T-helper 1 cell treated with Interleukin-12 subunit alpha and Interleukin-12 subunit beta and Interleukin-4 antibody, amounts not matched to agents 30 μg/mL and 1 μg/mL, for 36 hours (primary cell): ENCODE results near the gene KDM8.
"Not testable (repeated sequence)": the region's sequence is repeated elsewhere in the genome, so short reads cannot be mapped to it uniquely, and the experiment has no call there.

Source experiments
- H3K27ac Mint-ChIP-seq: one replicate; pipeline ENCODE4 v1.8.0; 2021; ENCODE audit warnings: mild to moderate bottlenecking, mixed read lengths
- H3K27me3 Mint-ChIP-seq: one replicate; pipeline ENCODE4 v1.8.0; 2021; ENCODE audit warnings: low read depth, mixed read lengths
- H3K36me3 Mint-ChIP-seq: one replicate; pipeline ENCODE4 v1.8.0; 2021; ENCODE audit warnings: low read depth, mixed read lengths
- H3K4me1 Mint-ChIP-seq: one replicate; pipeline ENCODE4 v1.8.0; 2021; ENCODE audit warnings: low read depth, mixed read lengths
- H3K4me3 Mint-ChIP-seq: one replicate; pipeline ENCODE4 v1.8.0; 2021; ENCODE audit warnings: mild to moderate bottlenecking, moderate library complexity, mixed read lengths
- H3K9me3 Mint-ChIP-seq: one replicate; pipeline ENCODE4 v1.8.0; 2021; ENCODE audit warnings: mixed read lengths

KDM8 gene

GRCh38 chr16:27199736-27200135 lies 3.6 kb upstream of the KDM8 start:
- peaks cover 20% of the 10 kb centered on the region for H3K9me3 Mint-ChIP-seq
- H3K4me1 Mint-ChIP-seq: peaks cover 73% of the 10 kb centered on the region
- peak overlapping the region; percentile 93 for H3K27ac Mint-ChIP-seq
- H3K27me3 Mint-ChIP-seq: no peaks in the 10 kb centered on the region
- H3K4me3 Mint-ChIP-seq: peak overlapping the region; percentile 33
- H3K36me3 Mint-ChIP-seq: peaks cover 18% of the 10 kb centered on the region

- H3K4me3 Mint-ChIP-seq: not testable (repeated sequence)
- H3K36me3 Mint-ChIP-seq: peaks cover 13% of the 10 kb centered on the region
Measured at GRCh38 chr16:27200914-27201313, 2.4 kb upstream of the KDM8 start.

DNA sequence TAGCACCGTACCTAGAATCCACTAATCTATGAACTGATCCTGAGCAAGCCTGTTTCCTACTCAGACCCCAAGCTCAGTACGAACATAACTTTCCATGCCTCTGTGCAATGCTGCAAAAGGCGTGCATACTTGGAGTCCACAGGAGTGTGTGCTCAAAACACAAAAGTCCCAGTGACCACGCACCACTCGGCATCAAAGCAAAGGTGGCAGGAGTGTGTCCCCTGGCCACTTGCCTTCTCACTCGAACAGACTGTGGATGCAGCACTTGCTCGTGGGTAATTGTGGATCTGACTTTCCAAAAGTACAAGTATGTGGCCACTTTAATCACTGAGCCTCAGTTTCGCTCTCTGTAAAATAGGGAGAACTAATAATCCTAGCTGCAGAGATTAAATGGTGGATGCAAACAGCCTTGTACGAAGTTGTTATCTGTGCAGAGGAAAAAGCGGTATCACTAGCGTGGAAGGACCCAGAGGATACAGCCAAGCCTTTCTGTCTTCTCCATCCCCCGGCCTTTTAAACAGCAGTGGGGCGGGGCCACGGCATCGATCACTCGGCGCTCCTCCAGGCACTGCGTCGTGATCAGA lies 311 bp upstream of the KDM8 start:
- peaks cover 8% of the 10 kb centered on the region for H3K9me3 Mint-ChIP-seq
- no peaks in the 10 kb centered on the region for H3K27me3 Mint-ChIP-seq
- peaks cover 10% of the 10 kb centered on the region for H3K36me3 Mint-ChIP-seq
- peaks cover 57% of the 10 kb centered on the region for H3K4me1 Mint-ChIP-seq
- H3K27ac Mint-ChIP-seq: peak overlapping the region; percentile 99
- H3K4me3 Mint-ChIP-seq: peak overlapping the region; percentile 98

More at GRCh38 chr16:27200914-27201313, 2.4 kb upstream of the KDM8 start:
- peaks cover 68% of the 10 kb centered on the region for H3K4me1 Mint-ChIP-seq
- not testable (repeated sequence) for H3K27me3 Mint-ChIP-seq, H3K9me3 Mint-ChIP-seq
- H3K27ac Mint-ChIP-seq: peak overlapping the region; percentile 93

- Mint-ChIP-seq H3K27ac (peak overlapping the region; percentile 99), H3K27me3 (no peaks in the 10 kb centered on the region), H3K4me1 (peaks cover 45% of the 10 kb centered on the region), H3K36me3 (peaks cover 6% of the 10 kb centered on the region), H3K4me3 (peak overlapping the region; percentile 98), H3K9me3 (peaks cover 4% of the 10 kb centered on the region)
Measured at GRCh38 chr16:27204312-27204915, 1.1 kb downstream of the KDM8 start.

DNA sequence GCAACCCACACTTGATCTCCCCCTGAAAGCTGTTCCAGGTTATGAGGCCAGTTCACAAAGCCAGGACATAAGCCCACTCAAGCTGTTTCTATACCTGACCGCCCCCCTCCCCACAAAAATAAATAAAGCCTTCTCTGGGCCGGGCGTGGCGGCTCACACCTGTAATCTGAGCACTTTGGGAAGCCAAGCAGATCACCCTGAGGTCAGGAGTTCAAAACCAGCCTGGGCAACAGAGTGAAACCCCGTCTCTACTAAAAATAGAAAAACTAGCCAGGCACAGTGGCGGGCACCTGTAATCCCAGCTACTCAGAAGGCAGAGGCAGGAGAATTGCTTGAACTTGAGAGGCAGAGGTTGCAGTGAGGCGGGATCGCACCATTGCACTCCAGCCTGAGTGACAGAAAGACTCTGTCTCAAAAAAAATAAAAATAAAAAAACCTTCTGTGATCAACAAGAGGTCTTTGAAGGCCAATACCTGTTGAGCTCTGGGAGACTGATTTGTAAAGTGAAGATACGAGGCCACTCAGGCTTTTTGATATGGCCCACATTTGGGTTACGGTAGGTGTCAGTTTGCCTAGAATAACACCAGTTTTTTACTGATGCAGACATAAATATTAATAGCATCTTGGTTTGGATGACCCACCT lies 2.2 kb downstream of the KDM8 start:
- Mint-ChIP-seq H3K27me3 (no peaks in the 10 kb centered on the region), H3K9me3 (peaks cover 4% of the 10 kb centered on the region), H3K27ac (no peak overlapping the region), H3K4me3 (no peak overlapping the region), H3K4me1 (peaks cover 35% of the 10 kb centered on the region), H3K36me3 (peaks cover 6% of the 10 kb centered on the region)

- H3K4me1 Mint-ChIP-seq: peaks cover 28% of the 10 kb centered on the region
- not testable (repeated sequence) for H3K27ac Mint-ChIP-seq
Measured at GRCh38 chr16:27207121-27207520, 3.8 kb downstream of the KDM8 start.

GRCh38 chr16:27208081-27208680 lies 4.9 kb downstream of the KDM8 start:
- no peaks in the 10 kb centered on the region for H3K9me3 Mint-ChIP-seq
- H3K36me3 Mint-ChIP-seq: peaks cover 9% of the 10 kb centered on the region
- H3K27ac Mint-ChIP-seq: no peak overlapping the region
- no peaks in the 10 kb centered on the region for H3K27me3 Mint-ChIP-seq
- H3K4me1 Mint-ChIP-seq: peaks cover 18% of the 10 kb centered on the region
- no peak overlapping the region for H3K4me3 Mint-ChIP-seq

More at GRCh38 chr16:27207121-27207520, 3.8 kb downstream of the KDM8 start:
- H3K4me3 Mint-ChIP-seq, H3K36me3 Mint-ChIP-seq, H3K27me3 Mint-ChIP-seq, H3K9me3 Mint-ChIP-seq: not testable (repeated sequence)

- no peak overlapping the region for H3K27ac Mint-ChIP-seq
- peaks cover 9% of the 10 kb centered on the region for H3K36me3 Mint-ChIP-seq
- H3K4me1 Mint-ChIP-seq: peaks cover 16% of the 10 kb centered on the region
- no peak overlapping the region for H3K4me3 Mint-ChIP-seq
- H3K9me3 Mint-ChIP-seq: no peaks in the 10 kb centered on the region
- H3K27me3 Mint-ChIP-seq: no peaks in the 10 kb centered on the region
Measured at GRCh38 chr16:27208796-27209195, 5.5 kb downstream of the KDM8 start.

- Mint-ChIP-seq H3K36me3 (peaks cover 7% of the 10 kb centered on the region), H3K4me3 (no peak overlapping the region), H3K27ac (no peak overlapping the region), H3K4me1 (peaks cover 11% of the 10 kb centered on the region), H3K27me3 (no peaks in the 10 kb centered on the region), H3K9me3 (no peaks in the 10 kb centered on the region)
Measured at GRCh38 chr16:27209591-27209990, 6.3 kb downstream of the KDM8 start.

- H3K27me3 Mint-ChIP-seq: no peaks in the 10 kb centered on the region
- peaks cover 9% of the 10 kb centered on the region for H3K4me1 Mint-ChIP-seq
- H3K4me3 Mint-ChIP-seq: no peak overlapping the region
- H3K36me3 Mint-ChIP-seq: peaks cover 11% of the 10 kb centered on the region
- H3K27ac Mint-ChIP-seq: no peak overlapping the region
- no peaks in the 10 kb centered on the region for H3K9me3 Mint-ChIP-seq
Measured at GRCh38 chr16:27210174-27210573, 6.8 kb downstream of the KDM8 start.

- Mint-ChIP-seq H3K9me3 (no peaks in the 10 kb centered on the region), H3K27ac (no peak overlapping the region), H3K27me3 (no peaks in the 10 kb centered on the region), H3K36me3 (peaks cover 13% of the 10 kb centered on the region), H3K4me1 (peaks cover 8% of the 10 kb centered on the region), H3K4me3 (no peak overlapping the region)
Measured at GRCh38 chr16:27211026-27211425, 7.7 kb downstream of the KDM8 start.

- Mint-ChIP-seq H3K9me3 (no peaks in the 10 kb centered on the region), H3K4me1 (peaks cover 5% of the 10 kb centered on the region), H3K27ac (no peak overlapping the region), H3K36me3 (peaks cover 13% of the 10 kb centered on the region), H3K4me3 (no peak overlapping the region), H3K27me3 (no peaks in the 10 kb centered on the region)
Measured at GRCh38 chr16:27214084-27214961, 11.0 kb downstream of the KDM8 start.

GRCh38 chr16:27215660-27216059 lies 12.3 kb downstream of the KDM8 start:
- H3K27me3 Mint-ChIP-seq: no peaks in the 10 kb centered on the region
- peaks cover 13% of the 10 kb centered on the region for H3K36me3 Mint-ChIP-seq
- H3K4me3 Mint-ChIP-seq: no peak overlapping the region
- H3K27ac Mint-ChIP-seq: no peak overlapping the region
- H3K4me1 Mint-ChIP-seq: peaks cover 5% of the 10 kb centered on the region
- no peaks in the 10 kb centered on the region for H3K9me3 Mint-ChIP-seq

GRCh38 chr16:27216297-27216885 lies 13.1 kb downstream of the KDM8 start:
- H3K9me3 Mint-ChIP-seq: no peaks in the 10 kb centered on the region
- H3K36me3 Mint-ChIP-seq: peaks cover 13% of the 10 kb centered on the region
- no peak overlapping the region for H3K27ac Mint-ChIP-seq

More at GRCh38 chr16:27216297-27216885, 13.1 kb downstream of the KDM8 start:
- H3K4me1 Mint-ChIP-seq: no peaks in the 10 kb centered on the region
- no peaks in the 10 kb centered on the region for H3K27me3 Mint-ChIP-seq
- no peak overlapping the region for H3K4me3 Mint-ChIP-seq
